GM19351 (cell line): ENCODE measurements around the gene CD160.
A peak's percentile ranks its signal among the peaks of the same experiment; 100 is the strongest.
"Not testable (repeated sequence)": the region's sequence is repeated elsewhere in the genome, so short reads cannot be mapped to it uniquely, and the experiment has no call there.

Experiments used
- ATAC-seq: cut with Tn5 transposase; IDR thresholded peaks from one replicate; pipeline ENCODE4 v1.9.1; 2021; ENCODE audit warnings: mild to moderate bottlenecking, moderate library complexity; ENCODE audit not compliant: unreplicated experiment

The CD160 gene, protein sequence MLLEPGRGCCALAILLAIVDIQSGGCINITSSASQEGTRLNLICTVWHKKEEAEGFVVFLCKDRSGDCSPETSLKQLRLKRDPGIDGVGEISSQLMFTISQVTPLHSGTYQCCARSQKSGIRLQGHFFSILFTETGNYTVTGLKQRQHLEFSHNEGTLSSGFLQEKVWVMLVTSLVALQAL

DNA sequence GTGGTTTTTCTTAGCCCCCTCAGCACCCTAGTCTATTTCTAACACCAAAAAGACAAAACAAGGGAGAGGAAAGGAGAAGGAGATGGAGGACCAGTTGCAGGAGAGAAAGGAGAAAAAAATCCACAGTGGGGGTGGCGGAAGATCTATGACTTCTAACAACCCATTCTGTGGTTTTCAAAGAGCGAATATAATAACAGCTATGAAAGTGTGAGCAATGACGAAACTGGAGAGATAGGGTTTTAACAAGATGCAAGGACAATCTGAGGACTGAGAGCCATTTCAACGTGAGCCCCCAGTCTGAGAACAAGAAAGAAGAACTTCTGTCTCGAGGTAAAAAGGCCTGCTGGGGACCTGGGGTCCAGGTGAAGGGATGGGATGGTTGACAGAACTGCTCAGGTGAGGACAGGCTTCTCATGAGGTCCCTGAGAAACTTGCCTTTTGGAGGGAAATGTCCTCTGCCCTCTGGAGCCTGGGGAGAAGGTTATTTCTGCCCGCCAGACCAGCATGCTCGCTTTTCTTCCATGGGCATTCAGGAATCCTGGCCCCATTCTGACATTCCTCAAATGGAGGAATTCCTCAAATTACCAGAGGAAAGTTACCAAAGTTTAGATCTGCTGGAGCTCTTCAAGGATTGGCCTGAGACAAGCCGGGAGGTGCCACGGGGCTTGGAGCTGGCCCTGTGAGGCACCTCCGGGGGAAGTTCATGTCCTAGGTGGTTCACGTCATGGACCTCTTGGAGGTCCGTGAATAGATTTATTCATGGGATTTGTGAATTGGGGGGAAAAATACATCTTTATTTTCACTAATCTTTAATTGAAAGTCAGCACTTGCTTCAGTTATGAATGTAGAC, at the start of gene CD160:
CD160 (plus strand) TSS at position 270 of the 850 bp plus-strand sequence. CDS start 8,829 bp downstream, outside the sequence.
- peak; percentile 61 for ATAC-seq

DNA sequence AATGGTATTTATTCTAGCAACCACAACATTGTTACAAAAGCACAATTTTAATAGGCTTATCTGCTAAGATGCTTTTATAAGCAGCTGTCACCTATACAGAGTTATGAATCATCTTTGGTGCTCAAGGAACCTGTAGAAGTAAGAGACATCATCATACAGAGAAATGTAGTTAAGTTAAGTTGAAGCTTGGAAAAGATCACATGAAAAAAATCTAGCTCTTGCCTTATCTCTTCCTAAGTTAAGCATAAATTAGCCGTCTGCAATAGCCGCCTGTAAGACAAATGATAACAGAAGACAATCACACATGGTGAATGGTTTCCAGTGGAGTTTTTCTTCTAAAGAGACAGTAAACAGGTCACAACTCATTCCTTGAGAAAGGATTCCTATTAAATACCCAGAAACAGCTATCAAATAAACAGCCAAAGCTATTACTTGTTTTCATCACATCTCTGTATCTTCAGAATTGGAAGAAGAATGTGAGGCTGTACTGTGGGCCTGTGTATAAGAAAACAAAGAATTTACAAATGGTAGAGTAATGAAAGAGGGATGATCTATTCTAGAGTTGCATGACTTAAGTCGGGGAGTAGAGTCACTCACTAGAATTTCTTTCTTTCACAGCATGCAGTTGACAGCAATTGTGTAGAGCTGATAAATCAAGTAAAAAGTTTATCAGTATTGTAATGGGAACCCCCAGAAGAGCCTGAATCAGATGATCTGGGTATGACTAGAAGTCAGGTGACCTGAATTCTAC, 48.1 kb upstream of the CD160 start:
- not testable (repeated sequence) for ATAC-seq

DNA sequence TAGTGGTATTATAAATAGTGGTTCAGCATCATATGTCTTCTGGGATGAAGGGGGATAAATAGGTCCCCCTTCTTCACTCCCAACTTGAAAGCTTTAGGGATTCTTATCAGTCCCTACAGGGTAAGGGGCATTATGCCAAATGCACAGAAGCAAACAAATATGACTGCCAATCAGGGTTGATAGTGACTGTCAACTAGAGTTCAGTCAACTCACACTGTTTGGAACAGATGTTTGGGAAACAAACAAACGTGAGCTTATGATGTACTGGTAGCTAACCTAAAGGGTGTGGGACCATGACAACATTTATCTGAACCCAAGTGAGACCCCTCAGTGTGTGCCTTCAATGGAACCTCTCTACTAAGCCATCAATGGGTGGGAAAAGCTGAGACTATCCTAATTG, 46.1 kb upstream of the CD160 start:
- ATAC-seq = not testable (repeated sequence)

DNA sequence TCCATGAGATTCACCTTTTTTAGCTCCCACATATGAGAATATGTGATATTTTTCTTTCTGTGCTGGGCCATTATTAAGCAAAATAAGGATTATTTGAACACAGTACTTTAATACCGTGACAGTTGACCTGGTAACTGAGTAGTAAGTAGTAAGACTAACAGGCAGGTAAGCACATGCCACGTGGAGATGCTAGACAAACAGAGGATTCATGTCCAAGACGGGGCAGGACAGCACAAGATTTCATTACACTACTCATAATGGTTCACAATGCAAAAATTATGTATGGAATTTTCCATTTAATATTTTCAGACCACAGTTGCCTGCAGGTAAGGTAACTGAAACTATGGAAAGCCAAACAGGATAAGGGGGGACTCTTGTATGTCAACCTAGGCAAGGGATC, 34.4 kb upstream of the CD160 start:
- not testable (repeated sequence) for ATAC-seq

DNA sequence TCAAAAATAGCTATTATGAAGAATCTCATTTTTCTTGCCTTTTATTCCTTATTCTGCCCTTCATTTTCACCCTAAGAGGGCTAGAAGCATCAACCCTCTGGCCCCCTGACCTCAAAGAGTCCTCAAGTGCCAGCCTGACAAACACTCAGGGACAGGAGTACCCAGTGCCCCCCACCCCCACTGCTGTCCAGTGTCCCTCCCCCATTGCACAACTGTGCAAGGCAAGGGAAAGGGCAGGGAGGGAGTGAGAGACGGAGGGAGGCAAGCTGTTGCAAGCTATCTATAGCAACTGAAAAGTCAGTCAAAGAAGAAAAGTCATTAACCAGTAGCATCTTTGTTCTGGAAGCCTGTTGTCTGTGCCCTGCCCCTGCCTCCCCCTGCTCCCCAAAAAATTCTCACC, 33.2 kb upstream of the CD160 start:
- ATAC-seq = not testable (repeated sequence)

DNA sequence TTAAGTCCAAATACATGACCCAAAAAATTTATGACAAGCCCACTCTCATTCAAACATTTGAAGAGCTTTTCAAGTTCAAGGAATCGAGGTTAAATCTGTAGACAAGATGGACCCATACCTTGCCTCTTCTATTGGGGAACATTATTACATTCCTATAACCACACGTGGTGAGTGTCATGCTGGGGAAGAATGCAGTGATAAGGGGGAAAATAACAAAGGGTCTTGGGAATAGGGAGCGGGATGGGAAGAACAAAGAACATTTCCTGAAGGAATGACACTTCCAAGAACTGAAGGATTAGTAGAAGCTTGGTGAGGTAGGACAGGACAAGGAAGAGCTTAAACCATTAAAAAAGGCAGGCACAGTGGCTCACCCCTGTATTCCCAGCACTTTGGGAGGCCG, 31.0 kb upstream of the CD160 start:
- no peak for ATAC-seq

DNA sequence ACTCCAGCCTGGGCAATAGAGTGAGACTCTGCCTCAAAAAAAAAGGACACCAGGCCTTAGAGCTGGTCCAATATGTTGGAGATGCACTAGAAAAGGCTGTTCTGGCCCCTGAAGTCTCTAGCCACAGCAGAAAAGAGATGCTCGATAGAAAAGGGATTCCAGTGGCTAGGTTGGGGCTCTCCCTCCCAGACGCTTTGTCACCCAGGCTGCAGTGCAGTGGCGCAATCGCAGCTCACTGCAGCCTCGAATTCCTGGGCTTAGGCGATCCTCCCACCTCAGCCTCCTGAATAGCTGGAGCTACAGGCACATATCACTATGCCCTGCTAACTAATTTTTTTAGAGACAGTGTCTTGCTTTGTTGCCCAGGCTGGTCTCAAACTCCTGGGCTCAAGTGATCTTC, 30.4 kb upstream of the CD160 start:
- ATAC-seq = no peak

DNA sequence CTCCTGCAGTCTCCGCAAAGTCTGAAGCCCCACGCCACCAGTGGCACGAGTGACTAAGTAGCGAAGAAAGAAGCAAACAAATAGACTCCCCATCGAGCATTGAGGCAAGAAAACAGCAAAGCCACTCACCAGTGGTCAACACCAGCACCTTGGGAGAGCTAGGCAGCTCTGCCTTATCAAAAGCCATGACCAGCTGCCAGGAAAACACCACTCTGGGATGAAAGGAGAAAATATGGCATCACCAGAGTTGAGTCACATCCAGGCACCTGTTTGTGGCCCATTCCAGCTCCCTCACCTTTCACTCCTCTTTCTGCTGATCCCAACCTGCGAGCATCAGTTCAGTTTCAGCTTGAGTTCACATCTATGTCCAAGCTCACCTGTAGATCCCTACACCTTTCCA, 29.4 kb upstream of the CD160 start:
- ATAC-seq = no peak

DNA sequence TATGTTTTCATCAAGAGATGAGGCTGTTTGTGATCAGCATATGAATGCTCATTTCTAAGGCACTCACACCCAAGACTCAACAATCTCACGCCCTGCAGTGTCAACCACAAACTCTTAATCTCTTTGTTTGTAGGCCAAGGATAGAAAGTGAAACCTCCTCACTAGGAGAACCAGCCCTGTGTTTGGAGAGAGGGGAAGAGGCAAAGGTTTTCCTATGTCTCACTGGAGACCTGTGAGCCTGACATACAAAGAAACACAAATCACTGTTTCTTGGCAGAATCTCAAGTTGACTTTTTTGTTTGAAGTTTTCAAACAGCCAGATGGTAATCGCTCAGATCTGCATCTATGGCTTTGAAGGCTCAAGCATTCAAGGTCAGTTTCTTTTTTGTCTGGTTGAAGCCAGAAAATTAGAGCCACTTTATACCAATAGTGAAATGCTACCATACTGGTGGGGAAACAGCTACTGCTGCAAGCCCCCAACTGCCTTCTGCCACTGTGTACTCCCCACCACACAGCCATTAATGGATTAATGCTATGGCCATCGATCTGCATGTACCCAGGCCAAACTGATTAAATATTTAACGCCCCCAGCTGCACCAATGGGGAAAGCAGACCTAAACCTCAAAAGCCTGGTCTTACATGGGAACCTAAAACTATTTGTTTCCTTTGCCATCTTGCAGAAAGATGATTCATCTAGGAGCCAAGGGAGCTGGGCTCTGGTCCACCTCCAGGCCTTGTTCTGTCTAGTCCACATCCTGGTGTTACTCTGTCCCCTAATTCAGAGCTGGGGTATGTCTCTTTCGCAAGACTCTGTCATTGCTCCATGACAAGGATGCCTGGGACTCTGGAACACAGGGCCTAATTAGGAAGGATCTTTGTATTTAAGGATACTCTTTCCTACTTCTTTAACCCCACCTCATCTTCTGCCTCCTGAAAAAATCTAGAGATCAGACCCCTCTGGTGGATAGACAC, 28.4 kb upstream of the CD160 start:
- no peak for ATAC-seq

DNA sequence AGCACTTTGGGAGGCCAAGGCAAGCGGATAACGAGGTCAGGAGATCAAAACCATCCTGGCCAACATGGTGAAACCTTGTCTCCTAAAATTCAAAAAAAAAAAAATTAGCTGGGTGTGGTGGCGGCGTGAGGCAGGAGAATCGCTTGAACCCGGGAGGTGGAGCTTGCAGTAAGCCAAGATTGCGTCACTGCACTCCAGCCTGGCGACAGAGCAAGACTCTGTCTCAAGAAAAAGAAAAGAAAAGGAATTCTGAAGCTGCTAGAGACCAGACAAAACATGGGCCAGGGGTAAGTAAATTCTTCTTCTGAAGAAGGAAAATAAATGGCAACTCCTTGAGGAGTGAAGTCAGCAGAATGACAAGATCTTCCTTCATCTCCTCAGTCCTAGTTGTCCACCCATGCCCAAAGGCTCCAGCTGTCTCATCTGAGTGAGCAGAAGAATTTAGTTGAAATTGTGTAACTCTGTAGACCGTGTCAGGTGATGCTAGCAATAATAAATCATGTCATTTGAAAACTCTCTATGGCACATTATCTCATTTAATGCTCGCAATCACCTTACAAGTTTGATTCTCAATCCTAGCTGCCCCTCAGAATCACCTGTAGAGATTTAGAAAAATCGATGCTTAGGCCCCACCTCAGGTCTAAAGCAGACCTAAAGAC, 26.4 kb upstream of the CD160 start:
- ATAC-seq = no peak

DNA sequence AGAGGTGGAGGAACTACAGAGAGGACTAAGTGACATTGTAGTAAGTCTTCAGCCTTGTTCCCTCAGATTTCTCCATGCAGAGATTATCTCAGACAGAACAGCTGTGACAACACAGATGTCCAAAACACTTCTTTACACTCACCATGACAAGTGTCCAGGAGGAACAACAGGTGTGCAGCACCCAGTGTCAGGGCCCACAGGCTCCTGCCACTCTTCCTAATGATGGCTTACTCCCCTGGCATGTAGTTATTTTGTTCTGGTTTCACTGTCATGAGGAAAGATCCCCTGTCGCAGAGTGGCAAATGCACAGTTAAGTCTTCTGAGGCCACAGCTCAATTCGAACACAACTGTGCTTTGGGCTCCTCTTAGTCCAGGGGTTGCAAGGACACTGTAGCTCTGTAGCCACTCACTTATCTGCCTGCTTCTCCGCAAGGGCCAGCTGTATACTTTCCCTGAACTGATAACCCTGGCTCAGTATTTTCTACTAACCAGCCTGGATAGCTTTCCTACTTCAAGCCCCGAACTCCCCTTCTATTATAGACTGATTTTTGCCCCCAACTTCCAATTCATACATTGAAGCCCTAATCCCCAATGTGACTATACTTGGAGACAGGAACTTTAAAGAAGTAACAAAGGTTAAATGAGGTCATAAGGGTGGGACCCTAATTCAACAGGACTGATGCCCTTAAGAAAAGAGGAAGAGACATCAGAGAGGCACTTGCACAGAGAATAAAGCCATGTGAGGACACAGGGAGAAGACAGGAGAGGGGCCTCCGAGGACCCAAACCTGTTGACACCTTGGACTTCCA, 23.3 kb upstream of the CD160 start:
- ATAC-seq = no peak

DNA sequence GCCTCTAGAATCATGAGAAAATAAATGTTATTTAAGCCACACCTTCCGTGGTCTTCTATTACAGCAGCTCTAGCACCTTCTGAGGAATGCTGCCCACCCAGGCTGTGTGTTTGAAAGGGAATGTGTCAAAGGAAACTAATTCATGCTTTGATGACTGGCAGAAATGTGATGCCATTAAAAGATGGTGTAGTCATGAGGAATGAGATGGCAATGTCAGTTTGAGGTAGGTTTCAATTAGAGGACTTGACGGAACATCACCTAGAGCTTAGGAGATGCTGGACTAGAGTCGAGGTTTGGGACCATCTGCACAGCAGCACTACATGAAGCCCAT, 22.7 kb upstream of the CD160 start:
- ATAC-seq = no peak

DNA sequence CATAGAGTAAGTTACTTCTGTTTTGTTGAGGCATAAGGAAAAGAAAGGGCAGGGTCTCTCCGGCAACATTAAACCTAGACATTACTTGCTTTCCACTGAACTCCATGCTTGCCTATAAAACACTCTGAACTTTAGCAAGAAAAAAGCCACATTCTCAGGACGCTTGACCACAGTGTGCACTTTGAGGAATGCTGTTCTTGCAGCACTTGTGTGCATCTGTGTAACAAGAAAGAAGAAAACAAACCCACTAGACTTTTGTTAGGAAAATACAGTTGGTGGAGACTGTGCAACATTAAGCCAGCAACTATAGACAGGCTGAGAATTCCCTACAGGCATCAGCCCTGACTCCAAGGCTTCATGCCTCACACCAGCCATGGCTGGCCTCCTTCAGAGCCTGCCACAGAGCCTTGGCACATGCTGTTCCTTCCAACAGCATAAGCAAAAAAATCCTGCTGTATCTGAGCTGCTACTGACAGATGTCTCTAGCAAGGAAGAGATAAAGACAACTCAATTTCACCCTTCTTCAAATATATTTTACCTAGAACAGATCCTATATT, 17.9 kb upstream of the CD160 start:
- no peak for ATAC-seq

DNA sequence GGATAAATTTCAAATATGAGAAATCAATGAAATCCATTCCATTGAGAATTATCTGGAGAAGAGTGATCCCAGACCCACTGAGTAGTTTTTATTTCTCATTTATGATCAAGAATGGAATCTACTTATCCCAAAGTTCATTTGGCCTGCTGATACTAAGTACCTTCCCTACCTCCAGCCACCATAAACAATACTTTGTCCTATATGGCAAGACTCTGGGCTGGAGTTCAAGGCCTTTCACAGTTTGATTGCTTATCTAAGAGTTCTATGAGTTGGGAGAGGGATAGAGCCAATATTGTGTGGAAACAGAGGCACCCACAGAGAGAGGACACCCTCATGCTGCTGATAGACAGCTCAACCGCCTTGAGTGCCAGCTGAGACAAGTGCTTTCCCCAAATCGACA, 17.2 kb upstream of the CD160 start:
- no peak for ATAC-seq

DNA sequence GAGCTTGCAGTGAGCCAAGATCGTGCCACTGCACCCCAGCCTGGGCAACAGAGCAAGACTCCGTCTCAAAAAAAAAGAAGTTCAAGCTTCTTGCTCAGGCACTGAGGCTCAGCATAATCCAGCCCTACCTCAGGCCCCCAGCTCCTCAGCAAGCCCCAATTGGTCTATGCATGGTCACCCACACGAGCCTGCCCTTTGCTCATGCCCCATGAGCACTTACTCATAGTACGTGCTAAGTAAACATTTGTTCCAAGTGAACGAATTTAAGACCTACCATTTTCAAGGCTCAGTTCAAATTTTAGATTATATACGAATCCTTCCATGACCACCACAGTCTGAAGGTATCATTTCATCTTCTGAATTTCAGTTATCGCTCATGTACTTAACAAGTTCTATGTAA, 16.5 kb upstream of the CD160 start:
- no peak for ATAC-seq

DNA sequence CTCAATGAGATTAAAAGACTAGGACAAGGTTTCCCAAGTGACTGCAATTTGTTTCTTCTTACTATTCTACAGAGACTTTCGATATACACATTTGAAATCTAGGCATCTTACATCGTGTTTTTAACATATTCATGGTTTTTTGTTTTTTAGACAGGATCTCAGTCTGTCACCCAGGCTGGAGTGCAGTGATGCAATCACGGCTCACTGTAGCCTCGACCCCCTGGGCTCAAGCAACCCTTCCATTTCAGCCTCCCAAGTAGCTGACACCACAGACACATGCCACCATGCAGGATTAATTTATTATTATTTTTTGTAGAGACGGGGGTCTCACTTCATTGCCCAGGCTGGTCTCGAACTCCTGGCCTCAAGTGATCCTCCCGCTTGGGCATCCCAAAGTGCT, 13.7 kb upstream of the CD160 start:
- no peak for ATAC-seq

DNA sequence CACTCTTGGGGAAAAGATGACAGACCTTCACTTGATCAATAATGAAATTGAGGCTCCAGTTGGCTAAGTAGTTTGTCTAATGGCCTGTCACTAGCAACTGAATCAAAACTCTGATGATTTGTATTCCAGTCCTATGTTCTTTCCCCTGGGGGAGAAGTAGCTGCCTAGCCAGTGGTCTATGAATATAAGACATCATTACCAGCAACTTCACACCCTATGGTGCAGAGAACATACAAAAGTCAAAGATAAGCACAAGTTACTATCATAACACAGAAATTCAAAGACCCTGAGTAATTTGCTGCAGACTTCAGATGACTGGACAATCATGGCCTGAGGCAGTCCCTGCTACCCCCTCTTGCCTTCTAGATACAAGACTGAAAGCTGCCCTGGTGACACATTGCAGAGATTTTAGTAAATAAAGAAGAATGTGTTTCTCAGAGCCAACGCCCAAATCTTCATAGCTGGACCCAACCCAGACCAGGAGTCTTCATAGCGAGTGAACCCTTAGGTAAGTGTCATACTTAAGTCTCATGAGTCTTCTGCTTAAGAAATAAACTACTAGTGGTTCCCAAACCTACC, 13.1 kb upstream of the CD160 start:
- ATAC-seq = no peak

DNA sequence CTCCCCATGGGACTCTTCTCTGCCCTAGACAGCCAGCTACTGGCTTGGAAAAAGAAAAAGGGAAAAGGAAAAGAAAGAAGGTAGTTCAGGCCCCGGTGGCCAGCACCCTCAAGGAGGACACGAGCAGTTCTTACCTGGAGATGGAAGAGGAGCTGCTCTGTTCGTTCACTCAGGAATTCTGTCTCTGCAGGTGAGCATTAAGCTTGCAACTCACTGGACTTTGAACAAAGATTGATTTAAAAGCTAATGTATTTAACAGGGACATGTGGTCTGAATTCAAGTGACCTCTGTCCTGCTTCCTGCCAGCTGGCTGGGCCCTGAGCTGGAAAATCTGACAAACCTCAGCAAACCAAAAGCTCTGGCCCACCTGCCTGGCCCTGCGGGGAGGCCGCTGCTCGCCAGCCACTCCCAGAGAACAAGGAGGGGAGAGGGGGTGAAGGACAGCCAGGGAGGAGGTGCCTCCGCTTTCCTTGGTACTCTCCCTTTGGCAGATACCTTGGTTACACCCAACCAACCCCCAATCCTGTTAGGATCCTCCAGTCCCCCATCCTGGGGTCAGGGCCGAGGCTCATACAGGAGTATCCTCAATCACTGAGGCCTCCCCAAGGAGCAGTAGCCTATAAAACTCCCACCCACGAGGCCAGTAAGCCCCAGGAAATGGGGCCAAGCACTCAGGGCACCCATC, 12.0 kb upstream of the CD160 start, which contains the start of gene PDZK1:
PDZK1 (minus strand) TSS at position 186 of the 685 bp plus-strand sequence. CDS start 19,347 bp downstream, outside the sequence.
- no peak for ATAC-seq
